ENCODE results near the gene CISD3. TPM values are rescaled to one million over a fixed set of nuclear protein-coding genes. Genes with fewer than 3 reads are reported as not detected.
A peak's percentile ranks its signal among the peaks of the same experiment; 100 is the strongest.

Gene CISD3
- total and polyA plus RNA-seq, 9 donors: 6.4 to 21.2 (median 14.7) TPM

- Histone ChIP-seq H3K9me3 (replicated peaks; ENCODE audit: control insufficient read depth, low read depth, low read length) (no peaks in the 10 kb centered on the region), H3K36me3 (ENCODE audit: control insufficient read depth, insufficient read depth, low read length) (peaks cover 90% of the 10 kb centered on the region), H3K4me1 (ENCODE audit: control insufficient read depth, insufficient read depth, low read length) (peaks cover 21% of the 10 kb centered on the region), H3K27ac (ENCODE audit: low read length) (no peak overlapping the region), H3K27me3 (ENCODE audit: control insufficient read depth, insufficient read depth, low read length) (no peaks in the 10 kb centered on the region), H3K4me3 (ENCODE audit: low read length) (no peak overlapping the region)
- no peak for DNase-seq
- 86% methylated on average over 1 of the region's 9 CpGs for WGBS (ENCODE audit: insufficient coverage)
These were observed 14.8 kb upstream of the CISD3 start for GRCh38 chr17:38715216-38715943.

- H3K27me3 ChIP-seq (ENCODE audit: control insufficient read depth, insufficient read depth, low read length): no peaks in the 10 kb centered on the region
- peaks cover 10% of the 10 kb centered on the region for H3K4me1 ChIP-seq (ENCODE audit: control insufficient read depth, insufficient read depth, low read length)
- WGBS (ENCODE audit: insufficient coverage): 81% methylated on average over 15 of the region's 18 CpGs
- no peak overlapping the region for H3K27ac ChIP-seq (ENCODE audit: low read length)
- no peaks in the 10 kb centered on the region for H3K9me3 ChIP-seq (replicated peaks; ENCODE audit: control insufficient read depth, low read depth, low read length)
- H3K4me3 ChIP-seq (ENCODE audit: low read length): no peak overlapping the region
- H3K36me3 ChIP-seq (ENCODE audit: control insufficient read depth, insufficient read depth, low read length): peaks cover 93% of the 10 kb centered on the region
- no peak for DNase-seq
These were observed 13.7 kb upstream of the CISD3 start for GRCh38 chr17:38716368-38717005.

GRCh38 chr17:38717139-38717745 is 12.9 kb upstream of the CISD3 start:
- H3K27me3 ChIP-seq (ENCODE audit: control insufficient read depth, insufficient read depth, low read length): no peaks in the 10 kb centered on the region
- WGBS (ENCODE audit: insufficient coverage): 71% methylated on average over 6 of the region's 12 CpGs
- H3K36me3 ChIP-seq (ENCODE audit: control insufficient read depth, insufficient read depth, low read length): peaks cover 92% of the 10 kb centered on the region
- no peaks in the 10 kb centered on the region for H3K9me3 ChIP-seq (replicated peaks; ENCODE audit: control insufficient read depth, low read depth, low read length)
- no peak overlapping the region for H3K27ac ChIP-seq (ENCODE audit: low read length)
- H3K4me3 ChIP-seq (ENCODE audit: low read length): no peak overlapping the region
- peaks cover 10% of the 10 kb centered on the region for H3K4me1 ChIP-seq (ENCODE audit: control insufficient read depth, insufficient read depth, low read length)
- DNase-seq: no peak

GRCh38 chr17:38719289-38719942 is 10.7 kb upstream of the CISD3 start:
- WGBS (ENCODE audit: insufficient coverage): 61% methylated on average over 20 of the region's 29 CpGs
- Histone ChIP-seq H3K9me3 (replicated peaks; ENCODE audit: control insufficient read depth, low read depth, low read length) (no peaks in the 10 kb centered on the region), H3K4me1 (ENCODE audit: control insufficient read depth, insufficient read depth, low read length) (peaks cover 14% of the 10 kb centered on the region), H3K27me3 (ENCODE audit: control insufficient read depth, insufficient read depth, low read length) (no peaks in the 10 kb centered on the region), H3K36me3 (ENCODE audit: control insufficient read depth, insufficient read depth, low read length) (peaks cover 80% of the 10 kb centered on the region), H3K27ac (ENCODE audit: low read length) (no peak overlapping the region), H3K4me3 (ENCODE audit: low read length) (no peak overlapping the region)
- no peak for DNase-seq

GRCh38 chr17:38719943-38720641 is 10.0 kb upstream of the CISD3 start:
- Histone ChIP-seq H3K36me3 (ENCODE audit: control insufficient read depth, insufficient read depth, low read length) (peaks cover 78% of the 10 kb centered on the region), H3K4me1 (ENCODE audit: control insufficient read depth, insufficient read depth, low read length) (peaks cover 19% of the 10 kb centered on the region), H3K9me3 (replicated peaks; ENCODE audit: control insufficient read depth, low read depth, low read length) (no peaks in the 10 kb centered on the region), H3K27ac (ENCODE audit: low read length) (no peak overlapping the region), H3K4me3 (ENCODE audit: low read length) (no peak overlapping the region), H3K27me3 (ENCODE audit: control insufficient read depth, insufficient read depth, low read length) (no peaks in the 10 kb centered on the region)
- DNase-seq: no peak
- WGBS (ENCODE audit: insufficient coverage): 54% methylated on average over 29 of the region's 39 CpGs

- DNase-seq: no peak
- WGBS (ENCODE audit: insufficient coverage): 86% methylated on average over 3 of the region's 6 CpGs
- no peaks in the 10 kb centered on the region for H3K27me3 ChIP-seq (ENCODE audit: control insufficient read depth, insufficient read depth, low read length)
- peaks cover 24% of the 10 kb centered on the region for H3K4me1 ChIP-seq (ENCODE audit: control insufficient read depth, insufficient read depth, low read length)
- H3K27ac ChIP-seq (ENCODE audit: low read length): no peak overlapping the region
- no peak overlapping the region for H3K4me3 ChIP-seq (ENCODE audit: low read length)
- peaks cover 70% of the 10 kb centered on the region for H3K36me3 ChIP-seq (ENCODE audit: control insufficient read depth, insufficient read depth, low read length)
- no peaks in the 10 kb centered on the region for H3K9me3 ChIP-seq (replicated peaks; ENCODE audit: control insufficient read depth, low read depth, low read length)
These were observed 9.2 kb upstream of the CISD3 start for GRCh38 chr17:38720941-38721340.

GRCh38 chr17:38721802-38722201 is 8.3 kb upstream of the CISD3 start:
- H3K4me1 ChIP-seq (ENCODE audit: control insufficient read depth, insufficient read depth, low read length): peaks cover 24% of the 10 kb centered on the region
- no peak for DNase-seq
- 89% methylated on average over 6 of the region's 16 CpGs for WGBS (ENCODE audit: insufficient coverage)
- H3K36me3 ChIP-seq (ENCODE audit: control insufficient read depth, insufficient read depth, low read length): peaks cover 63% of the 10 kb centered on the region
- no peaks in the 10 kb centered on the region for H3K9me3 ChIP-seq (replicated peaks; ENCODE audit: control insufficient read depth, low read depth, low read length)
- H3K4me3 ChIP-seq (ENCODE audit: low read length): no peak overlapping the region
- no peaks in the 10 kb centered on the region for H3K27me3 ChIP-seq (ENCODE audit: control insufficient read depth, insufficient read depth, low read length)
- H3K27ac ChIP-seq (ENCODE audit: low read length): no peak overlapping the region

- no peak overlapping the region for H3K4me3 ChIP-seq (ENCODE audit: low read length)
- WGBS (ENCODE audit: insufficient coverage): 61% methylated on average over 8 of the region's 16 CpGs
- peak overlapping the region; percentile 85 for H3K27ac ChIP-seq (ENCODE audit: low read length)
- no peaks in the 10 kb centered on the region for H3K9me3 ChIP-seq (replicated peaks; ENCODE audit: control insufficient read depth, low read depth, low read length)
- peak; percentile 85 for DNase-seq
- peaks cover 35% of the 10 kb centered on the region for H3K4me1 ChIP-seq (ENCODE audit: control insufficient read depth, insufficient read depth, low read length)
- H3K36me3 ChIP-seq (ENCODE audit: control insufficient read depth, insufficient read depth, low read length): peaks cover 51% of the 10 kb centered on the region
- H3K27me3 ChIP-seq (ENCODE audit: control insufficient read depth, insufficient read depth, low read length): no peaks in the 10 kb centered on the region
These were observed 5.7 kb upstream of the CISD3 start for GRCh38 chr17:38724337-38724988.

- peaks cover 38% of the 10 kb centered on the region for H3K4me1 ChIP-seq (ENCODE audit: control insufficient read depth, insufficient read depth, low read length)
- H3K27ac ChIP-seq (ENCODE audit: low read length): peak overlapping the region; percentile 85
- peaks cover 46% of the 10 kb centered on the region for H3K36me3 ChIP-seq (ENCODE audit: control insufficient read depth, insufficient read depth, low read length)
- no peak overlapping the region for H3K4me3 ChIP-seq (ENCODE audit: low read length)
- H3K27me3 ChIP-seq (ENCODE audit: control insufficient read depth, insufficient read depth, low read length): no peaks in the 10 kb centered on the region
- H3K9me3 ChIP-seq (replicated peaks; ENCODE audit: control insufficient read depth, low read depth, low read length): no peaks in the 10 kb centered on the region
- DNase-seq: no peak
- 57% methylated on average over 8 of the region's 10 CpGs for WGBS (ENCODE audit: insufficient coverage)
These were observed 5.1 kb upstream of the CISD3 start for GRCh38 chr17:38725066-38725465.

All from muscle of leg (tissue), 11 donors.